K562 (cell line): ENCODE data around the gene MECR. TPM values are rescaled to one million over a fixed set of nuclear protein-coding genes. Genes with fewer than 3 reads are reported as not detected.
A peak's percentile ranks its signal among the peaks of the same experiment; 100 is the strongest.

ENCODE experiments used
- DPF2 ChIP-seq: fragments of 450-650 bp; IDR thresholded peaks from 2 replicates; pipeline ENCODE4 v1.6.1; 2016
- MTA3 ChIP-seq: fragments of 450-650 bp; formaldehyde crosslinking; IDR thresholded peaks from 2 replicates; pipeline ENCODE4 v1.6.1; 2017; ENCODE audit warnings: mild to moderate bottlenecking, borderline replicate concordance
- NCOR1 ChIP-seq: fragments of 450-650 bp; IDR thresholded peaks from 2 replicates; pipeline ENCODE4 v1.6.1; 2016; ENCODE audit warnings: mild to moderate bottlenecking, moderate library complexity
- RBFOX2 ChIP-seq: fragments of 200-400 bp; formaldehyde crosslinking; IDR thresholded peaks from 2 replicates; pipeline ENCODE4 v1.6.1; 2017; ENCODE audit warnings: low read depth, mild to moderate bottlenecking, low read length, moderate library complexity
- STAT5A ChIP-seq: IDR thresholded peaks from 2 replicates; pipeline ENCODE4 v1.6.1; 2012; ENCODE audit warnings: low read length, inconsistent platforms, borderline replicate concordance
- TCF3 ChIP-seq: sonication (generic); formaldehyde crosslinking; IDR thresholded peaks from 2 replicates; pipeline ENCODE4 v1.4.0; 2020; ENCODE audit warnings: mild to moderate bottlenecking, missing genetic modification reagents
- ZNF445 ChIP-seq: fragments of 250-450 bp; sonication (Bioruptor Pico); IDR thresholded peaks from 2 replicates; pipeline ENCODE4 v1.4.0; 2020; ENCODE audit warnings: low read depth, mild to moderate bottlenecking, moderate library complexity
- ZZZ3 ChIP-seq: fragments of 450-650 bp; IDR thresholded peaks from 2 replicates; pipeline ENCODE4 v1.6.1; 2016; ENCODE audit warnings: antibody characterized with exemption, mild to moderate bottlenecking, moderate library complexity
- polyA plus RNA-seq, 8 experiments: library from polyadenylated mRNA; depleted of rRNA in 4 of 8; stranded (reverse) in 5 of 8; unstranded in 3 of 8; fragments of >200 nt; fragmentation: Nextera tagmentation in 2 of 8; fragmentation: Illumina TruSeq in 1 of 8; extraction: Ambion mirVana in 2 of 8; extraction: Trizol in 1 of 8; gene quantifications; 2 replicates each; pipeline versions ENCODE4 v1.2.1 to v1.2.3, GENCODE V29; 2011 to 2014; ENCODE audit warnings: inconsistent platforms in 1 of 8, missing spikeins in 1 of 8
- total RNA-seq, 7 experiments: library from RNA; depleted of rRNA in 6 of 7; stranded (reverse); fragments of >200 nt in 6 of 7; fragmentation: Illumina TruSeq in 2 of 7; extraction: Trizol in 2 of 7; gene quantifications; 2 replicates each; pipeline versions ENCODE4 v1.2.1 to v1.2.3, GENCODE V29; 2011 to 2021; ENCODE audit warnings: low replicate concordance in 1 of 7
- TF ChIP-seq, protein P1 (sequence below): fragments of 450-650 bp; IDR thresholded peaks from 2 replicates; pipeline ENCODE4 v1.6.1; 2016; ENCODE audit warnings: mild to moderate bottlenecking, moderate library complexity
- TF ChIP-seq, protein P2 (sequence below): fragments of 450-650 bp; IDR thresholded peaks from 2 replicates; pipeline ENCODE4 v1.6.1; 2016; ENCODE audit warnings: low read depth, mild to moderate bottlenecking, moderate library complexity
- TF ChIP-seq, protein P3 (sequence below): fragments of 450-650 bp; IDR thresholded peaks from 2 replicates; pipeline ENCODE4 v1.6.1; 2017; ENCODE audit warnings: antibody characterized with exemption, mild to moderate bottlenecking

Gene MECR
- total and polyA plus RNA-seq, 9 of the 15 experiments (the other 6 are each of a cell fraction or from before 2014, with no cell fraction given), result 10.4 to 58.6 (median 42.9) TPM

DNA sequence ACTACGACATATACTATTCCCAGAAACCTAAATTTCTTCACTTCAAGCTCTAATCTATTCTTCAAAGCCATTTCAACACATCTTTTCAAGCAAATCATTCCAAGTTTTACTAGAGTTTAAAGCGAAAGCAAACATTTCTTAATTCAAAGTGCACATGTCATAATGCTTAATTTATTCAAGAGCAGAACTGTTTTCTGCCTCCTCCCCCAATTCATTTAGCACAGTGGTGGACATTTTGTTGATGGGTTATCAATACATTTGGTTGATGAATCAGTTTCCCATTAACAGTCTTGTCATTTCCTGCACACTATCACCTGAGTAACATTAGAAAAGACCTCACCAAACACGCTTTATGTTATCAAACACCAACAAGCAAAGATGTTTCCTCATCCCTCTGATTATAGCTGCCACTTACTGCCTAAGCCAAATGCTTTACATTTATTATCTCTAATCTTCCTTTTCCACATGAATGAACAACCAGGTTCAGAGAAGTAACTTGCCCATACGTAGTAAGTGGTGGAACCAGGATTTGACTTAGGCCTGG, 51.0 kb downstream of the MECR start (continued):
- TF ChIP-seq, protein P1, sequence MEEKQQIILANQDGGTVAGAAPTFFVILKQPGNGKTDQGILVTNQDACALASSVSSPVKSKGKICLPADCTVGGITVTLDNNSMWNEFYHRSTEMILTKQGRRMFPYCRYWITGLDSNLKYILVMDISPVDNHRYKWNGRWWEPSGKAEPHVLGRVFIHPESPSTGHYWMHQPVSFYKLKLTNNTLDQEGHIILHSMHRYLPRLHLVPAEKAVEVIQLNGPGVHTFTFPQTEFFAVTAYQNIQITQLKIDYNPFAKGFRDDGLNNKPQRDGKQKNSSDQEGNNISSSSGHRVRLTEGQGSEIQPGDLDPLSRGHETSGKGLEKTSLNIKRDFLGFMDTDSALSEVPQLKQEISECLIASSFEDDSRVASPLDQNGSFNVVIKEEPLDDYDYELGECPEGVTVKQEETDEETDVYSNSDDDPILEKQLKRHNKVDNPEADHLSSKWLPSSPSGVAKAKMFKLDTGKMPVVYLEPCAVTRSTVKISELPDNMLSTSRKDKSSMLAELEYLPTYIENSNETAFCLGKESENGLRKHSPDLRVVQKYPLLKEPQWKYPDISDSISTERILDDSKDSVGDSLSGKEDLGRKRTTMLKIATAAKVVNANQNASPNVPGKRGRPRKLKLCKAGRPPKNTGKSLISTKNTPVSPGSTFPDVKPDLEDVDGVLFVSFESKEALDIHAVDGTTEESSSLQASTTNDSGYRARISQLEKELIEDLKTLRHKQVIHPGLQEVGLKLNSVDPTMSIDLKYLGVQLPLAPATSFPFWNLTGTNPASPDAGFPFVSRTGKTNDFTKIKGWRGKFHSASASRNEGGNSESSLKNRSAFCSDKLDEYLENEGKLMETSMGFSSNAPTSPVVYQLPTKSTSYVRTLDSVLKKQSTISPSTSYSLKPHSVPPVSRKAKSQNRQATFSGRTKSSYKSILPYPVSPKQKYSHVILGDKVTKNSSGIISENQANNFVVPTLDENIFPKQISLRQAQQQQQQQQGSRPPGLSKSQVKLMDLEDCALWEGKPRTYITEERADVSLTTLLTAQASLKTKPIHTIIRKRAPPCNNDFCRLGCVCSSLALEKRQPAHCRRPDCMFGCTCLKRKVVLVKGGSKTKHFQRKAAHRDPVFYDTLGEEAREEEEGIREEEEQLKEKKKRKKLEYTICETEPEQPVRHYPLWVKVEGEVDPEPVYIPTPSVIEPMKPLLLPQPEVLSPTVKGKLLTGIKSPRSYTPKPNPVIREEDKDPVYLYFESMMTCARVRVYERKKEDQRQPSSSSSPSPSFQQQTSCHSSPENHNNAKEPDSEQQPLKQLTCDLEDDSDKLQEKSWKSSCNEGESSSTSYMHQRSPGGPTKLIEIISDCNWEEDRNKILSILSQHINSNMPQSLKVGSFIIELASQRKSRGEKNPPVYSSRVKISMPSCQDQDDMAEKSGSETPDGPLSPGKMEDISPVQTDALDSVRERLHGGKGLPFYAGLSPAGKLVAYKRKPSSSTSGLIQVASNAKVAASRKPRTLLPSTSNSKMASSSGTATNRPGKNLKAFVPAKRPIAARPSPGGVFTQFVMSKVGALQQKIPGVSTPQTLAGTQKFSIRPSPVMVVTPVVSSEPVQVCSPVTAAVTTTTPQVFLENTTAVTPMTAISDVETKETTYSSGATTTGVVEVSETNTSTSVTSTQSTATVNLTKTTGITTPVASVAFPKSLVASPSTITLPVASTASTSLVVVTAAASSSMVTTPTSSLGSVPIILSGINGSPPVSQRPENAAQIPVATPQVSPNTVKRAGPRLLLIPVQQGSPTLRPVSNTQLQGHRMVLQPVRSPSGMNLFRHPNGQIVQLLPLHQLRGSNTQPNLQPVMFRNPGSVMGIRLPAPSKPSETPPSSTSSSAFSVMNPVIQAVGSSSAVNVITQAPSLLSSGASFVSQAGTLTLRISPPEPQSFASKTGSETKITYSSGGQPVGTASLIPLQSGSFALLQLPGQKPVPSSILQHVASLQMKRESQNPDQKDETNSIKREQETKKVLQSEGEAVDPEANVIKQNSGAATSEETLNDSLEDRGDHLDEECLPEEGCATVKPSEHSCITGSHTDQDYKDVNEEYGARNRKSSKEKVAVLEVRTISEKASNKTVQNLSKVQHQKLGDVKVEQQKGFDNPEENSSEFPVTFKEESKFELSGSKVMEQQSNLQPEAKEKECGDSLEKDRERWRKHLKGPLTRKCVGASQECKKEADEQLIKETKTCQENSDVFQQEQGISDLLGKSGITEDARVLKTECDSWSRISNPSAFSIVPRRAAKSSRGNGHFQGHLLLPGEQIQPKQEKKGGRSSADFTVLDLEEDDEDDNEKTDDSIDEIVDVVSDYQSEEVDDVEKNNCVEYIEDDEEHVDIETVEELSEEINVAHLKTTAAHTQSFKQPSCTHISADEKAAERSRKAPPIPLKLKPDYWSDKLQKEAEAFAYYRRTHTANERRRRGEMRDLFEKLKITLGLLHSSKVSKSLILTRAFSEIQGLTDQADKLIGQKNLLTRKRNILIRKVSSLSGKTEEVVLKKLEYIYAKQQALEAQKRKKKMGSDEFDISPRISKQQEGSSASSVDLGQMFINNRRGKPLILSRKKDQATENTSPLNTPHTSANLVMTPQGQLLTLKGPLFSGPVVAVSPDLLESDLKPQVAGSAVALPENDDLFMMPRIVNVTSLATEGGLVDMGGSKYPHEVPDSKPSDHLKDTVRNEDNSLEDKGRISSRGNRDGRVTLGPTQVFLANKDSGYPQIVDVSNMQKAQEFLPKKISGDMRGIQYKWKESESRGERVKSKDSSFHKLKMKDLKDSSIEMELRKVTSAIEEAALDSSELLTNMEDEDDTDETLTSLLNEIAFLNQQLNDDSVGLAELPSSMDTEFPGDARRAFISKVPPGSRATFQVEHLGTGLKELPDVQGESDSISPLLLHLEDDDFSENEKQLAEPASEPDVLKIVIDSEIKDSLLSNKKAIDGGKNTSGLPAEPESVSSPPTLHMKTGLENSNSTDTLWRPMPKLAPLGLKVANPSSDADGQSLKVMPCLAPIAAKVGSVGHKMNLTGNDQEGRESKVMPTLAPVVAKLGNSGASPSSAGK, result peak; percentile 14; the same call in 1 of the 2 replicates
- TF ChIP-seq NCOR1 (peak; percentile 85), ZZZ3 (no peak), STAT5A (peak; percentile 78), TCF3 (peak; percentile 85), MTA3 (peak; percentile 71), DPF2 (peak; percentile 92), ZNF445 (CRISPR knock-in tag) (no peak), RBFOX2 (peak; percentile 54)
- TF ChIP-seq, protein P2, sequence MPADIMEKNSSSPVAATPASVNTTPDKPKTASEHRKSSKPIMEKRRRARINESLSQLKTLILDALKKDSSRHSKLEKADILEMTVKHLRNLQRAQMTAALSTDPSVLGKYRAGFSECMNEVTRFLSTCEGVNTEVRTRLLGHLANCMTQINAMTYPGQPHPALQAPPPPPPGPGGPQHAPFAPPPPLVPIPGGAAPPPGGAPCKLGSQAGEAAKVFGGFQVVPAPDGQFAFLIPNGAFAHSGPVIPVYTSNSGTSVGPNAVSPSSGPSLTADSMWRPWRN, result peak; percentile 54; the same call in 1 of the 2 replicates
- TF ChIP-seq, protein P3, sequence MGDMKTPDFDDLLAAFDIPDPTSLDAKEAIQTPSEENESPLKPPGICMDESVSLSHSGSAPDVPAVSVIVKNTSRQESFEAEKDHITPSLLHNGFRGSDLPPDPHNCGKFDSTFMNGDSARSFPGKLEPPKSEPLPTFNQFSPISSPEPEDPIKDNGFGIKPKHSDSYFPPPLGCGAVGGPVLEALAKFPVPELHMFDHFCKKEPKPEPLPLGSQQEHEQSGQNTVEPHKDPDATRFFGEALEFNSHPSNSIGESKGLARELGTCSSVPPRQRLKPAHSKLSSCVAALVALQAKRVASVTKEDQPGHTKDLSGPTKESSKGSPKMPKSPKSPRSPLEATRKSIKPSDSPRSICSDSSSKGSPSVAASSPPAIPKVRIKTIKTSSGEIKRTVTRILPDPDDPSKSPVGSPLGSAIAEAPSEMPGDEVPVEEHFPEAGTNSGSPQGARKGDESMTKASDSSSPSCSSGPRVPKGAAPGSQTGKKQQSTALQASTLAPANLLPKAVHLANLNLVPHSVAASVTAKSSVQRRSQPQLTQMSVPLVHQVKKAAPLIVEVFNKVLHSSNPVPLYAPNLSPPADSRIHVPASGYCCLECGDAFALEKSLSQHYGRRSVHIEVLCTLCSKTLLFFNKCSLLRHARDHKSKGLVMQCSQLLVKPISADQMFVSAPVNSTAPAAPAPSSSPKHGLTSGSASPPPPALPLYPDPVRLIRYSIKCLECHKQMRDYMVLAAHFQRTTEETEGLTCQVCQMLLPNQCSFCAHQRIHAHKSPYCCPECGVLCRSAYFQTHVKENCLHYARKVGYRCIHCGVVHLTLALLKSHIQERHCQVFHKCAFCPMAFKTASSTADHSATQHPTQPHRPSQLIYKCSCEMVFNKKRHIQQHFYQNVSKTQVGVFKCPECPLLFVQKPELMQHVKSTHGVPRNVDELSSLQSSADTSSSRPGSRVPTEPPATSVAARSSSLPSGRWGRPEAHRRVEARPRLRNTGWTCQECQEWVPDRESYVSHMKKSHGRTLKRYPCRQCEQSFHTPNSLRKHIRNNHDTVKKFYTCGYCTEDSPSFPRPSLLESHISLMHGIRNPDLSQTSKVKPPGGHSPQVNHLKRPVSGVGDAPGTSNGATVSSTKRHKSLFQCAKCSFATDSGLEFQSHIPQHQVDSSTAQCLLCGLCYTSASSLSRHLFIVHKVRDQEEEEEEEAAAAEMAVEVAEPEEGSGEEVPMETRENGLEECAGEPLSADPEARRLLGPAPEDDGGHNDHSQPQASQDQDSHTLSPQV, result 0 out of 2 replicates have a peak, but pooled peaks have one; percentile 41
